Tibial artery (tissue), 4 donors: Measurements from ENCODE around the gene IMMP2L.

ENCODE experiments used
- DNase-seq, 2 donors: peaks; one replicate each; pipeline ENCODE4 v3.0.0-alpha.2; 2019
- H3K27ac ChIP-seq, 2 donors: fragments of 200-600 bp; sonication (generic) in 1 of 2; 1 replicate in 1 of 2; 2 replicates in 1 of 2; pipeline ENCODE4 v1.5.1; 2018 to 2019; ENCODE audit warnings: mild to moderate bottlenecking in 1 of 2
- H3K27me3 ChIP-seq, 2 donors: fragments of 200-600 bp; sonication (generic) in 1 of 2; one replicate each; pipeline versions ENCODE4 v1.5.1 to v1.6.0; 2016 to 2019
- H3K36me3 ChIP-seq, 3 donors: fragments of 200-600 bp; sonication (generic) in 2 of 3; one replicate each; pipeline ENCODE4 v1.5.1; 2016 to 2019; ENCODE audit warnings: mild to moderate bottlenecking in 2 of 3
- H3K4me1 ChIP-seq, 4 donors: fragments of 200-600 bp; sonication (generic) in 2 of 4; 1 replicate in 3 of 4; 2 replicates in 1 of 4; pipeline ENCODE4 v1.5.1; 2016 to 2019
- H3K4me3 ChIP-seq, 2 donors: fragments of 200-600 bp; sonication (generic) in 1 of 2; 1 replicate in 1 of 2; 2 replicates in 1 of 2; pipeline ENCODE4 v1.5.1; 2018 to 2019; ENCODE audit warnings: mild to moderate bottlenecking in 2 of 2
- H3K9me3 ChIP-seq, 3 donors: fragments of 200-600 bp; sonication (generic) in 1 of 3; one replicate each; pipeline ENCODE4 v1.5.1; 2016 to 2019
- CTCF ChIP-seq, 2 experiments: fragments of 200-600 bp in 1 of 2; fragments of 450-650 bp in 1 of 2; IDR thresholded peaks; one replicate each; pipeline ENCODE4 v1.5.1; 2017 to 2019; ENCODE audit warnings: antibody characterized with exemption in 2 of 2, mild to moderate bottlenecking in 1 of 2, moderate library complexity in 1 of 2
- intact Hi-C: fragments of 100-400 bp; cut with DNase I; formaldehyde crosslinking; loops from one replicate; pipeline ENCODE4 v1.15.0; 2023; ENCODE audit warnings: low total_unique reads

The IMMP2L gene

GRCh38 chr7:110804501-110804900 lies 757.8 kb downstream of the IMMP2L start:
- H3K4me3 ChIP-seq, result no peak overlapping the region
- H3K27ac ChIP-seq, result no peak overlapping the region
- H3K9me3 ChIP-seq, result no peaks in the 10 kb centered on the region
- H3K36me3 ChIP-seq, result no peaks in the 10 kb centered on the region
- no peaks in the 10 kb centered on the region for H3K4me1 ChIP-seq
- H3K27me3 ChIP-seq, result no peaks in the 10 kb centered on the region
- TF ChIP-seq CTCF (IDR thresholded peaks at IDR 0.05), result no peak
- intact Hi-C loops, result no loop called here
- no peak for DNase-seq

- H3K4me1 ChIP-seq, result no peaks in the 10 kb centered on the region
- no peaks in the 10 kb centered on the region for H3K9me3 ChIP-seq
- H3K27me3 ChIP-seq, result no peaks in the 10 kb centered on the region
- H3K27ac ChIP-seq, result no peak overlapping the region
- DNase-seq, result no peak
- no peak for TF ChIP-seq CTCF (IDR thresholded peaks at IDR 0.05)
- no peaks in the 10 kb centered on the region for H3K36me3 ChIP-seq
- no peak overlapping the region for H3K4me3 ChIP-seq
- intact Hi-C loops, result no loop called here
These were observed 758.6 kb downstream of the IMMP2L start for GRCh38 chr7:110803602-110804143.

- intact Hi-C loops, result no loop called here
- Histone ChIP-seq H3K27ac (no peak overlapping the region), H3K4me3 (no peak overlapping the region), H3K4me1 (no peaks in the 10 kb centered on the region), H3K9me3 (no peaks in the 10 kb centered on the region), H3K27me3 (no peaks in the 10 kb centered on the region), H3K36me3 (no peaks in the 10 kb centered on the region)
- no peak for DNase-seq
- TF ChIP-seq CTCF (IDR thresholded peaks at IDR 0.05), result no peak
These were observed 760.8 kb downstream of the IMMP2L start for GRCh38 chr7:110801502-110801901.

- H3K9me3 ChIP-seq, result no peaks in the 10 kb centered on the region
- H3K27me3 ChIP-seq, result no peaks in the 10 kb centered on the region
- TF ChIP-seq CTCF (IDR thresholded peaks at IDR 0.05), result no peak
- DNase-seq, result no peak
- no peaks in the 10 kb centered on the region for H3K4me1 ChIP-seq
- intact Hi-C loops, result no loop called here
- H3K27ac ChIP-seq, result no peak overlapping the region
- H3K4me3 ChIP-seq, result no peak overlapping the region
- H3K36me3 ChIP-seq, result no peaks in the 10 kb centered on the region
These were observed 761.3 kb downstream of the IMMP2L start for GRCh38 chr7:110800984-110801383.

GRCh38 chr7:110797656-110798055 lies 764.6 kb downstream of the IMMP2L start:
- TF ChIP-seq CTCF (IDR thresholded peaks at IDR 0.05), result no peak

GRCh38 chr7:110790992-110791391 lies 771.3 kb downstream of the IMMP2L start:
- H3K36me3 ChIP-seq, result no peaks in the 10 kb centered on the region
- no peaks in the 10 kb centered on the region for H3K9me3 ChIP-seq
- H3K27me3 ChIP-seq, result no peaks in the 10 kb centered on the region
- TF ChIP-seq CTCF (IDR thresholded peaks at IDR 0.05), result no peak
- DNase-seq, result no peak
- H3K4me3 ChIP-seq, result no peak overlapping the region
- no peak overlapping the region for H3K27ac ChIP-seq
- no peaks in the 10 kb centered on the region for H3K4me1 ChIP-seq
- intact Hi-C loops, result no loop called here

More at GRCh38 chr7:110797656-110798055, 764.6 kb downstream of the IMMP2L start:
- Histone ChIP-seq H3K36me3 (no peaks in the 10 kb centered on the region), H3K9me3 (no peaks in the 10 kb centered on the region), H3K27ac (no peak overlapping the region), H3K4me3 (no peak overlapping the region), H3K27me3 (no peaks in the 10 kb centered on the region), H3K4me1 (no peaks in the 10 kb centered on the region)
- intact Hi-C loops, result no loop called here
- DNase-seq, result no peak
